ENCODE data around the gene PLEKHA7.
A peak's percentile ranks its signal among the peaks of the same experiment; 100 is the strongest.
"Not testable (repeated sequence)": the region's sequence is repeated elsewhere in the genome, so short reads cannot be mapped to it uniquely, and the experiment has no call there.

The PLEKHA7 gene

GRCh38 chr11:17014321-17014832 is at the start of gene PLEKHA7:
TSS of gene PLEKHA7 (minus strand) at chr11:17014414. CDS start at chr11:17014401, 13 bp downstream.
- no peak for DNase-seq (ENCODE audit: low spot score)

GRCh38 chr11:17063171-17064002 is 49.2 kb upstream of the PLEKHA7 start:
- peak; percentile 34 for DNase-seq (ENCODE audit: low spot score)

GRCh38 chr11:17051146-17051545 is 36.9 kb upstream of the PLEKHA7 start:
- DNase-seq (ENCODE audit: low spot score): not testable (repeated sequence)

GRCh38 chr11:17048491-17048890 is 34.3 kb upstream of the PLEKHA7 start:
- not testable (repeated sequence) for DNase-seq (ENCODE audit: low spot score)

- no peak for DNase-seq (ENCODE audit: low spot score)
Measured at GRCh38 chr11:17046690-17047089, 32.5 kb upstream of the PLEKHA7 start.

- peak; percentile 20 for DNase-seq (ENCODE audit: low spot score)
Measured at GRCh38 chr11:17036666-17037658, 22.7 kb upstream of the PLEKHA7 start.

- DNase-seq (ENCODE audit: low spot score): not testable (repeated sequence)
Measured at GRCh38 chr11:17034027-17034426, 19.8 kb upstream of the PLEKHA7 start.

GRCh38 chr11:17026487-17027082 is 12.4 kb upstream of the PLEKHA7 start:
- DNase-seq (ENCODE audit: low spot score): no peak

- no peak for DNase-seq (ENCODE audit: low spot score)
Measured at GRCh38 chr11:17024924-17025323, 10.7 kb upstream of the PLEKHA7 start.

GRCh38 chr11:17021511-17021910 is 7.3 kb upstream of the PLEKHA7 start:
- no peak for DNase-seq (ENCODE audit: low spot score)

- DNase-seq (ENCODE audit: low spot score): no peak
Measured at GRCh38 chr11:17020831-17021230, 6.6 kb upstream of the PLEKHA7 start.

GRCh38 chr11:17019232-17019631 is 5.0 kb upstream of the PLEKHA7 start:
- no peak for DNase-seq (ENCODE audit: low spot score)

- DNase-seq (ENCODE audit: low spot score): no peak
Measured at GRCh38 chr11:17015627-17016126, 1.5 kb upstream of the PLEKHA7 start.

GRCh38 chr11:17014833-17015626 is 816 bp upstream of the PLEKHA7 start:
- peak; percentile 3 for DNase-seq (ENCODE audit: low spot score)

GRCh38 chr11:17013548-17014320 is 480 bp downstream of the PLEKHA7 start:
- DNase-seq (ENCODE audit: low spot score): no peak

GRCh38 chr11:17012712-17013547 is 1.3 kb downstream of the PLEKHA7 start:
- DNase-seq (ENCODE audit: low spot score): no peak

- DNase-seq (ENCODE audit: low spot score): no peak
Measured at GRCh38 chr11:17012179-17012578, 2.0 kb downstream of the PLEKHA7 start.

- no peak for DNase-seq (ENCODE audit: low spot score)
Measured at GRCh38 chr11:17010851-17011420, 3.3 kb downstream of the PLEKHA7 start.

GRCh38 chr11:17008099-17008498 is 6.1 kb downstream of the PLEKHA7 start:
- no peak for DNase-seq (ENCODE audit: low spot score)

Data from cerebellar cortex (tissue), 1 donor.